ENCODE data around the gene OR6K6. TPM values are rescaled to one million over a fixed set of nuclear protein-coding genes. Genes with fewer than 3 reads are reported as not detected.

Gene OR6K6
- total and polyA plus RNA-seq, 2 experiments from 2014 or later, result not detected

DNA sequence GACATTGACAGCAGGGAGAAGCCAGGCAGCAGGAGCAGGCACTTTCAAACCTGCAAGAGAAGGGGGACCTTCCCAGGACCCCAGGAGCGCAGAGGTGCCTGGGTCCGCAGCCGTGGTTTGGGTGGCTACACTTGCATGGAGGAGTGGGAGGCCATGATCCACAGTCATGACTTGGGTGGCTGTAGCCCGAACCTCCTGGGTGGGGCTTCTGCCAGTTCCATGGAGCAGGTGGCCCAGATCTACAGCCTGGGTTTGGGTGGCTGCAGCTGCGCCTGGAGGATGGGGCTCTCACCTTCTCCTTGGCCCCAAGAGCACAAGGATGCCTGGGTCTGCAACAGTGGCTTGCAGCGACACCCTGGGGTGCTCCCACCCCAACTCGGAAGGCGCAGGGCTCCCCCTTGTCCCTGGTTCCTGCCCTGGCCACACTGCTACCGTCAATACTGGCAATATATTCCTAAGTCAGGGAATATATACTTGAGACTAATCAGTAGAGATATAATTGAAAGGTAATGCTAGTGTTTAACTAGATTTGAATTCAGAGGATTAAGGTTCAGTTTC lies 2.3 kb upstream of the OR6K6 start:
- no peak overlapping the region for H3K4me3 ChIP-seq
- WGBS (ENCODE audit: low lambda C conversion rate, missing lambda C conversion rate), result 95% methylated on average over 9 of the region's 9 CpGs

GRCh38 chr1:158771950-158772866 lies 17.7 kb downstream of the OR6K6 start, which contains the start of gene OR6N1:
Gene OR6N1, minus strand, starts transcription at chr1:158772195. Its CDS starts 5,513 bp downstream, at chr1:158766682.
- Histone ChIP-seq H3K27me3 (no peaks in the 10 kb centered on the region), H3K4me2 (no peak within 1 kb of the TSS), H3K9me2 (replicated peaks; ENCODE audit: insufficient read depth) (no peaks in the 10 kb centered on the region), H3K4me3 (no peak within 1 kb of the TSS), H4K20me1 (ENCODE audit: insufficient read depth, poor library complexity, severe bottlenecking) (no peaks in the 10 kb centered on the region), H3K79me2 (no peaks in the 10 kb centered on the region), H3K27ac (no peak within 1 kb of the TSS), H3K4me1 (ENCODE audit: insufficient read depth) (no peaks in the 10 kb centered on the region), H3K9me3 (ENCODE audit: low read depth) (no peaks in the 10 kb centered on the region), H2AFZ (no peak within 1 kb of the TSS), H3K36me3 (replicated peaks; ENCODE audit: insufficient read depth, low read depth) (no peaks in the 10 kb centered on the region)
- TF ChIP-seq EZH2 (IDR thresholded peaks at IDR 0.05; ENCODE audit: borderline replicate concordance) (no peak), CTCF (IDR thresholded peaks at IDR 0.05; ENCODE audit: poor library complexity) (no peak), EZH2phosphoT487 (IDR thresholded peaks at IDR 0.05; ENCODE audit: low read depth, severe bottlenecking, unreplicated experiment) (no peak)
- 74% methylated on average over 6 of the region's 6 CpGs for whole genome bisulfite sequencing (ENCODE audit: low lambda C conversion rate, missing lambda C conversion rate)
- DNase-seq (ENCODE audit: low spot score), result no peak

More for the DNA sequence above, 2.3 kb upstream of the OR6K6 start:
- Histone ChIP-seq H3K27me3 (no peaks in the 10 kb centered on the region), H3K4me2 (no peak overlapping the region), H3K79me2 (no peaks in the 10 kb centered on the region), H2AFZ (no peak overlapping the region), H3K9me2 (replicated peaks; ENCODE audit: insufficient read depth) (no peaks in the 10 kb centered on the region), H3K9me3 (ENCODE audit: low read depth) (no peaks in the 10 kb centered on the region), H3K27ac (no peak overlapping the region), H3K36me3 (replicated peaks; ENCODE audit: insufficient read depth, low read depth) (no peaks in the 10 kb centered on the region), H4K20me1 (ENCODE audit: insufficient read depth, poor library complexity, severe bottlenecking) (no peaks in the 10 kb centered on the region), H3K4me1 (ENCODE audit: insufficient read depth) (no peaks in the 10 kb centered on the region)
- no peak for TF ChIP-seq EZH2phosphoT487 (IDR thresholded peaks at IDR 0.05; ENCODE audit: low read depth, severe bottlenecking, unreplicated experiment)
- no peak for DNase-seq (ENCODE audit: low spot score)

- H3K4me1 ChIP-seq (ENCODE audit: insufficient read depth), result no peaks in the 10 kb centered on the region
- H3K9me2 ChIP-seq (replicated peaks; ENCODE audit: insufficient read depth), result no peaks in the 10 kb centered on the region
- no peak within 1 kb of the TSS for H3K4me3 ChIP-seq
- DNase-seq (ENCODE audit: low spot score), result no peak
- H3K79me2 ChIP-seq, result no peaks in the 10 kb centered on the region
- H3K27ac ChIP-seq, result no peak within 1 kb of the TSS
- no peak within 1 kb of the TSS for H3K4me2 ChIP-seq
- H3K9me3 ChIP-seq (ENCODE audit: low read depth), result no peaks in the 10 kb centered on the region
- no peaks in the 10 kb centered on the region for H4K20me1 ChIP-seq (ENCODE audit: insufficient read depth, poor library complexity, severe bottlenecking)
- no peaks in the 10 kb centered on the region for H3K27me3 ChIP-seq
- no peaks in the 10 kb centered on the region for H3K36me3 ChIP-seq (replicated peaks; ENCODE audit: insufficient read depth, low read depth)
- no peak for TF ChIP-seq EZH2 (IDR thresholded peaks at IDR 0.05; ENCODE audit: borderline replicate concordance)
- H2AFZ ChIP-seq, result no peak within 1 kb of the TSS
Observed at GRCh38 chr1:158781104-158781503, 26.6 kb downstream of the OR6K6 start, which contains the start of gene OR6N2. Gene OR6N2, minus strand, starts transcription at chr1:158781204. Its CDS starts 3,569 bp downstream, at chr1:158777635.

DNA sequence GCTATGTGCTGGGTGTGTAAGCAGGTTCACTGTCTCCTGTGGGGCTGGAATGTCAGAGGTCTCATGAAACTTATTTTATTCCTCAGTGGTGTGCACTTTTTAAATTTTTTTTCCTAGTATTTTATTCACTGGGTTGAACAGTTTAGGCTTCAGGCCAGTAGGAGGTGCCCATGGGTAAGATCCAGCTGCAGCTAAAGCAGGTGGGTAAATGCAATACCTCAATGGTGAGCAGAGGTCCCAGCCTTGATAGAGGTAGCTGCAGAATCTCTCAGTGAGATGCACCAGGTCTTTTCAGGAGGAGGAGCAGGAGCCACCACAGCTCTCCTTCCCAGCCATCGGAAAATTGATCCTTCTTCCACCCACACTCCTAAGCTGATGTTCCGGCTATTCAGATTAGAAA lies 39.1 kb downstream of the OR6K6 start:
- H2AFZ ChIP-seq, result no peak overlapping the region
- H3K27me3 ChIP-seq, result no peaks in the 10 kb centered on the region
- no peaks in the 10 kb centered on the region for H3K9me2 ChIP-seq (replicated peaks; ENCODE audit: insufficient read depth)
- H4K20me1 ChIP-seq (ENCODE audit: insufficient read depth, poor library complexity, severe bottlenecking), result no peaks in the 10 kb centered on the region
- DNase-seq (ENCODE audit: low spot score), result no peak
- H3K4me2 ChIP-seq, result no peak overlapping the region
- no peaks in the 10 kb centered on the region for H3K9me3 ChIP-seq (ENCODE audit: low read depth)
- H3K4me3 ChIP-seq, result no peak overlapping the region
- TF ChIP-seq EZH2phosphoT487 (IDR thresholded peaks at IDR 0.05; ENCODE audit: low read depth, severe bottlenecking, unreplicated experiment) (no peak), EZH2 (IDR thresholded peaks at IDR 0.05; ENCODE audit: borderline replicate concordance) (no peak)
- no peaks in the 10 kb centered on the region for H3K36me3 ChIP-seq (replicated peaks; ENCODE audit: insufficient read depth, low read depth)
- no peaks in the 10 kb centered on the region for H3K4me1 ChIP-seq (ENCODE audit: insufficient read depth)
- H3K27ac ChIP-seq, result no peak overlapping the region
- no peaks in the 10 kb centered on the region for H3K79me2 ChIP-seq
- WGBS (ENCODE audit: low lambda C conversion rate, missing lambda C conversion rate), result 68% methylated on average over 2 of the region's 2 CpGs

All from hepatocyte (in vitro differentiated cells).